HG03520 (cell line): ENCODE results near the gene BCL2L13.

Experiments used
- ATAC-seq: cut with Tn5 transposase; IDR thresholded peaks from one replicate; pipeline ENCODE4 v1.9.1; 2021; ENCODE audit warnings: mild to moderate bottlenecking, moderate library complexity; ENCODE audit not compliant: unreplicated experiment

The BCL2L13 gene

GRCh38 chr22:17777005-17777716 is 138.6 kb downstream of the BCL2L13 start:
- no peak for ATAC-seq

DNA sequence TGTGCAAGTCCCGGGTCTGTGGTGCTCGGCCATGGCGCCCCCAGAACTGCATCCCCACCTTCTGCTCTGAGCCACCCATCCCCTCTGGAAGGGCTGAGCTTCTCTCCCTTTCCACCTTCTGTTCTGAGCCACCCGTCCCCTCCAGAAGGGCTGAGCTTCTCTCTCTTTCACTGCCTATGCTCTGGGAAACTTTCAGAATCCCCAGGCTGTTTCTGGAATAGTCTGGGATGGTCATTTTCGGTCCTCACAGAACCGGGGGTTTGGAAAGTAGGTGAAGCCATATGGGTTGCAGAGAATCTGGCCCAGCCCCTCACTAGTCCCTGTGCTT is 139.1 kb downstream of the BCL2L13 start:
- ATAC-seq = no peak

DNA sequence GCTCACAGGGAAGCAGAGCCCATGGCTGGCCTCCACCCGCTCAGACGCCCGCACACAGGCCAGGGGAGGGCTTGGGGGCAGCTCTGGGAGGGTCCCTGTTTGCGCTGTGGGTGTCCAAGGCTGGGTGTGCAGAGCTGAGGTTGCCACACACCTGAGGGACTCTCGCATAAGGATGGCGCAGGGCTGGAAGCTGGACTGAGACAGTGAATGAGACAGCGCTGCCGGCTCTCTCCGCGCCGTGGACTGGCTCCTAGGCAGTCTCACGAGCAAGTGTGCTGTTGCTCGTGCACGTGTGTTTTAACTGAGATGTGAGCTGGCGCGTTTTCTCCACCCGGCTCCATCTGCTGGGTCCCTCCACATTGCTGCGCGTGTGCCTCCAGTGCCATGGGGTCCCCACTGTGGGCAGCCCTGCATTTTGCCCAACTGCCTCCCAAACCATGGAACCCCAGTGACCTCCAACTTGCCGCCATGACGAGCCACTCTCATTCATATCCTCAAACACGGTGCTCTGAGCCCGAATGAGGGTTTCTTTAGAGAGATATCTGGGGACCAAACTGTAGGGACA is 139.9 kb downstream of the BCL2L13 start:
- ATAC-seq = no peak

DNA sequence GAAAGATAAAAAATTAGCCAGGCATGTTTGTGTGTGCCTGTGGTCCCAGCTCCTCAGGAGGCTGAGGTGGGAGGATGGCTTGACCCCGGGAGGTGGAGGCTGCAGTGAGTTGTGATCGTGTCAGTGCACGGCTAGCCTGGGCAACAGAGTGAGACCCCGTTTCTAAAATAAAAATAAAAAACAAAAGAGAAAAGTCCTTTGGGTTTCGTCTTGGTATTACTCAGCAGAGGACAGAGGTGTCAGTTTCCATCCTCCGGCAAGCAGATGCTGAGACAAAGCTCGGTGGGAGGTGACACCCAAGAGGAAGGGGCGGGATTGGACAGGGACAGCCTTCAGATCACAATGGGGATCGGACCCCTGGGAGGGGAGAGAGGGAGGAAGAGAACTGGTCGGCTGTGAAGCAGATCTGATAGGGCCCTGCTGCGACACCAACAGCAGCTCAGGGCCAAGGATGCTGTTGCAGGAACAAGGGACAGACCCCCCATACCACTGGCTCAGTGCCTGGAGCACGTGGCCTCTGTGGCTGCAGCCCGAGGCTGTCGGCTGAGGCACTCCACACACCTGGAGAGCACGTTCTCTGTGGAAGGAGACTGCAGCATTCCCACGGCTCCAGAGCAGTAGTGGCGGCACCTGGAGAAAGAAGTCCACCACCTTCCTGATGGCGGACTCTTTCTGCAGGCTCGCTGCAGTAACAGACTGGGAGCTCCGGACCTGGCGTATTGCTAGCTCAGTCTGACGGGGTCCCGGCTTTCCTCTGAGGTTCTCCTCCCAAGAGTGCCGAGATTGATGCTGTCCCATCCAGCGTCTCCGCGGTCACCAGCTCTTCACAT is 140.9 kb downstream of the BCL2L13 start:
- ATAC-seq = peak; percentile 42

GRCh38 chr22:17780116-17780740 is 141.7 kb downstream of the BCL2L13 start:
- ATAC-seq = no peak
